Urinary bladder (tissue), 4 donors: Measurements from ENCODE around the gene FBXO24. TPM values are rescaled to one million over a fixed set of nuclear protein-coding genes. Genes with fewer than 3 reads are reported as not detected.

Experiments used
- DNase-seq: peaks from one replicate; pipeline ENCODE4 v3.0.0-alpha.2; 2015; ENCODE audit errors: extremely low spot score
- H3K27ac ChIP-seq: one replicate; pipeline ENCODE4 v1.5.1; 2013; ENCODE audit warnings: low read depth, mild to moderate bottlenecking, moderate library complexity
- H3K36me3 ChIP-seq: one replicate; pipeline ENCODE4 v1.6.1; 2013; ENCODE audit warnings: mild to moderate bottlenecking, moderate library complexity; ENCODE audit not compliant: insufficient read depth
- H3K4me1 ChIP-seq: one replicate; pipeline ENCODE4 v1.6.1; 2013; ENCODE audit warnings: mild to moderate bottlenecking, moderate library complexity; ENCODE audit not compliant: insufficient read depth
- H3K4me3 ChIP-seq: one replicate; pipeline ENCODE4 v1.5.1; 2013; ENCODE audit warnings: low read depth, low read length
- WGBS: extraction: QIAGEN DNeasy Blood & Tissue Kit; methylation state at CpG from one replicate; pipeline ENCODE4 v1.1.7; 2013; 5-methylcytosine and 5-hydroxymethylcytosine counted together
- polyA plus RNA-seq: library from polyadenylated mRNA; stranded (reverse); fragments of 200-250 nt; gene quantifications from one replicate; pipeline ENCODE4 v1.2.3, GENCODE V29; 2013
- total RNA-seq: library from RNA; depleted of rRNA; stranded (reverse); fragments of >200 nt; gene quantifications from one replicate; pipeline ENCODE4 v1.2.3, GENCODE V29; 2014
- donor health status: healthy with polysubstance abuse.
- donor health status: healthy.

The FBXO24 gene
- total and polyA plus RNA-seq, 2 donors = 0.57 to 1.6 TPM

GRCh38 chr7:100582650-100583049 is 3.5 kb upstream of the FBXO24 start:
- no peak for DNase-seq
- no peaks in the 10 kb centered on the region for H3K4me1 ChIP-seq
- H3K4me3 ChIP-seq = no peak overlapping the region
- H3K36me3 ChIP-seq = peaks cover 3% of the 10 kb centered on the region
- H3K27ac ChIP-seq = no peak overlapping the region
- 77% methylated on average over 11 of the region's 11 CpGs for WGBS

GRCh38 chr7:100583132-100584053 is 2.7 kb upstream of the FBXO24 start:
- WGBS = 44% methylated on average over 23 of the region's 23 CpGs
- no peak for DNase-seq
- H3K27ac ChIP-seq = no peak overlapping the region
- no peaks in the 10 kb centered on the region for H3K36me3 ChIP-seq
- H3K4me1 ChIP-seq = no peaks in the 10 kb centered on the region
- no peak overlapping the region for H3K4me3 ChIP-seq

GRCh38 chr7:100584054-100584682 is 2.0 kb upstream of the FBXO24 start:
- Histone ChIP-seq H3K4me1 (no peaks in the 10 kb centered on the region), H3K36me3 (no peaks in the 10 kb centered on the region), H3K27ac (peak overlapping the region; percentile 46), H3K4me3 (peak overlapping the region; percentile 90)
- WGBS = 35% methylated on average over 15 of the region's 15 CpGs
- DNase-seq = no peak

GRCh38 chr7:100584683-100585510 is 1.2 kb upstream of the FBXO24 start:
- H3K27ac ChIP-seq = peak overlapping the region; percentile 46
- peak overlapping the region; percentile 90 for H3K4me3 ChIP-seq
- H3K4me1 ChIP-seq = no peaks in the 10 kb centered on the region
- WGBS = 8% methylated on average over 20 of the region's 20 CpGs
- no peak for DNase-seq
- H3K36me3 ChIP-seq = no peaks in the 10 kb centered on the region

- peak within 1 kb of the TSS; percentile 94 for H3K27ac ChIP-seq
- H3K4me1 ChIP-seq = no peaks in the 10 kb centered on the region
- under 1% methylated on average over 61 of the region's 61 CpGs for WGBS
- DNase-seq = no peak
- H3K4me3 ChIP-seq = peak within 1 kb of the TSS; percentile 90
- no peaks in the 10 kb centered on the region for H3K36me3 ChIP-seq
These were observed 440 bp upstream of the FBXO24 start, which contains the start of gene LRCH4 for GRCh38 chr7:100585511-100586265. LRCH4 (minus strand) TSS chr7:100586129; CDS start chr7:100586100, 29 bp downstream.

GRCh38 chr7:100588438-100588837 is 2.3 kb downstream of the FBXO24 start:
- no peak overlapping the region for H3K27ac ChIP-seq
- DNase-seq = no peak
- 87% methylated on average over 1 of the region's 1 CpG for WGBS
- no peaks in the 10 kb centered on the region for H3K36me3 ChIP-seq
- no peak overlapping the region for H3K4me3 ChIP-seq
- H3K4me1 ChIP-seq = no peaks in the 10 kb centered on the region

- Histone ChIP-seq H3K36me3 (no peaks in the 10 kb centered on the region), H3K4me3 (no peak overlapping the region), H3K4me1 (no peaks in the 10 kb centered on the region), H3K27ac (no peak overlapping the region)
- 33% methylated on average over 7 of the region's 7 CpGs for WGBS
- no peak for DNase-seq
These were observed 3.3 kb downstream of the FBXO24 start for GRCh38 chr7:100589341-100589947.

- H3K4me3 ChIP-seq = no peak overlapping the region
- no peaks in the 10 kb centered on the region for H3K36me3 ChIP-seq
- DNase-seq = no peak
- H3K27ac ChIP-seq = no peak overlapping the region
- no peaks in the 10 kb centered on the region for H3K4me1 ChIP-seq
- WGBS = 29% methylated on average over 20 of the region's 20 CpGs
These were observed 4.1 kb downstream of the FBXO24 start for GRCh38 chr7:100590077-100590737.

GRCh38 chr7:100591596-100591995 is 5.5 kb downstream of the FBXO24 start:
- WGBS = 95% methylated on average over 17 of the region's 17 CpGs
- no peak for DNase-seq
- H3K36me3 ChIP-seq = no peaks in the 10 kb centered on the region

GRCh38 chr7:100595188-100595587 is 9.1 kb downstream of the FBXO24 start:
- Histone ChIP-seq H3K4me3 (no peak overlapping the region), H3K27ac (no peak overlapping the region), H3K4me1 (no peaks in the 10 kb centered on the region), H3K36me3 (no peaks in the 10 kb centered on the region)
- WGBS = 98% methylated on average over 7 of the region's 7 CpGs
- DNase-seq = no peak

More at GRCh38 chr7:100591596-100591995, 5.5 kb downstream of the FBXO24 start:
- Histone ChIP-seq H3K4me3 (no peak overlapping the region), H3K27ac (no peak overlapping the region), H3K4me1 (no peaks in the 10 kb centered on the region)

GRCh38 chr7:100598425-100598824 is 12.3 kb downstream of the FBXO24 start:
- DNase-seq = no peak
- Histone ChIP-seq H3K36me3 (no peaks in the 10 kb centered on the region), H3K4me3 (no peak overlapping the region), H3K27ac (no peak overlapping the region), H3K4me1 (no peaks in the 10 kb centered on the region)
- 91% methylated on average over 4 of the region's 4 CpGs for WGBS
